DOHH2 (cell line): ENCODE measurements around the gene DLEC1.
"Not testable (repeated sequence)": the region's sequence is repeated elsewhere in the genome, so short reads cannot be mapped to it uniquely, and the experiment has no call there.

Experiments
- CTCF ChIP-seq: fragments of 200-600 bp; sonication (generic); IDR thresholded peaks from one replicate; pipeline ENCODE4 v1.5.1; 2014; ENCODE audit warnings: antibody characterized with exemption, mild to moderate bottlenecking, low read depth, low read length; ENCODE audit not compliant: poor library complexity, severe bottlenecking
- EZH2phosphoT487 ChIP-seq: fragments of 200-600 bp; sonication (generic); IDR thresholded peaks from 2 replicates; pipeline ENCODE4 v1.6.1; 2017; ENCODE audit warnings: borderline replicate concordance, mild to moderate bottlenecking, antibody characterized with exemption, low read length, moderate library complexity, mixed read lengths

- TF ChIP-seq CTCF, EZH2phosphoT487: not testable (repeated sequence)
Measured at GRCh38 chr3:38034335-38034734, 4.7 kb upstream of the DLEC1 start.
